ENCODE data around the gene DLK2.

DLK2 gene

DNA sequence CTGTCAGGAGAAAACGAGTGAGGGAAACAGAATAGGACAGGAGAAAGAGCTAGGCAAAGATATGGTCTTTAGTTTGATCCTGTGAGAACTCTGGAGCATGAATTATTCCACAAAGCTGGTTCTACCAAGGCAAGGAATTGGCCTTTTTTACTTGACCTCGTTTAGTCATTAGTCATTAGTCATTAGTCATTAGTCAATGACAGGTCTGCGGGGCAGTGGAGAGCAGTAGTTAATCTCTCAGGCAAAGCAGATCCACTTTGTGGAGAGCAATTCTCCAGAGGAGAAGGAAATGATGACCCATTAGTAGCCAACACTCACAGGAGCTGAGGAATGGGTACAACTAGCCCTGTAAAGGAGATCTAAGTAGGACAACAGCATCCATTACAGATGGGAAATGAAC, 50.0 kb downstream of the DLK2 start:
- no peaks in the 10 kb centered on the region; the same call in 1 of the 2 replicates for H3K27me3 ChIP-seq (ENCODE audit: control insufficient read depth, insufficient read depth, low read length)
- no peak overlapping the region for H3K4me3 ChIP-seq (ENCODE audit: low read depth, low read length)
- H3K36me3 ChIP-seq (ENCODE audit: control insufficient read depth, insufficient read depth, low read length): no peaks in the 10 kb centered on the region
- H3K27ac ChIP-seq (ENCODE audit: low read depth, low read length): no peak overlapping the region
- H3K9ac ChIP-seq (ENCODE audit: low read depth, low read length): no peak overlapping the region
- no peaks in the 10 kb centered on the region for H3K9me3 ChIP-seq (ENCODE audit: control insufficient read depth, insufficient read depth, low read length)
- H3K4me1 ChIP-seq (ENCODE audit: control insufficient read depth, insufficient read depth, low read length): no peaks in the 10 kb centered on the region

DNA sequence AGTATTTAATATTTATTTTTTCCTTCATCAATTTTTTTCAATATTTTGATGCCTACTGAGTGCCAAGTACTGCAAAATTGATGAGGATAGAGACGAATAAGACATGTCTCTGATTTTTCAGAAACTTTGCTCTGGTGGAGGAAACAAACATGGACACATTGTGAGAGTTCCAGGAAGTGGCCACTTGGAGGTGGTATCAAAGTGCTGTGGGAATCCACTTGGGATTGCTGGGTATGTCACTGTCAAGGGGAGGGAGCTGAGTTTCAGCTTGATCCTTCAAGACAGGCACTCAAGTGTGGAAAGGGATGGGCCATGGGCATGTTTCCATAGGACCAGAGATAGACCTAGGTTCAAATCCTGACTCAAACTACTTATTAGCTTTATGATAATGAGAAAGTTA, 52.5 kb downstream of the DLK2 start:
- no peak overlapping the region for H3K27ac ChIP-seq (ENCODE audit: low read depth, low read length)
- H3K4me3 ChIP-seq (ENCODE audit: low read depth, low read length): no peak overlapping the region
- H3K36me3 ChIP-seq (ENCODE audit: control insufficient read depth, insufficient read depth, low read length): no peaks in the 10 kb centered on the region
- no peaks in the 10 kb centered on the region for H3K4me1 ChIP-seq (ENCODE audit: control insufficient read depth, insufficient read depth, low read length)
- H3K9me3 ChIP-seq (ENCODE audit: control insufficient read depth, insufficient read depth, low read length): no peaks in the 10 kb centered on the region
- no peaks in the 10 kb centered on the region; the same call in 1 of the 2 replicates for H3K27me3 ChIP-seq (ENCODE audit: control insufficient read depth, insufficient read depth, low read length)
- H3K9ac ChIP-seq (ENCODE audit: low read depth, low read length): no peak overlapping the region

DNA sequence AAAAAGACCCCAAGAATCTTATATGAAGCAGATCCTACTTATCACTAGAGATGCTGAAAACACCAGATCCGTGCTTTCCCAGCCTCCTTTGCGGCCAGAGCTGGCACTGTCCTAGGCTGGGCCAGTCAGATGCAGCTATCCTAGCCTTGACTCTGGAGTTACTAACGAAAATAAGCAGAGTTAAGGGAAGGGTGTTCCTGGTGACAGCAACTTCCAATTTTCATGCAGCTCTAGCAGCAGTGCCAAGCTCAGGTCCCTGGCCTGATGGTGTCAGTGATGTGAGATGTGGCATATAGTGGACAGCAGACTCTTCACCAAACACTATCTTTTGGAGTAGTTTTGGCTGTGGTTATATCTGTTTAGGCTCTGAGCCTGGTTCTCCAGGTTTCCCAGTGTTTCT, 53.6 kb downstream of the DLK2 start:
- H3K36me3 ChIP-seq (ENCODE audit: control insufficient read depth, insufficient read depth, low read length): no peaks in the 10 kb centered on the region
- no peak overlapping the region for H3K9ac ChIP-seq (ENCODE audit: low read depth, low read length)
- 0 out of 2 replicates have a peak, but pooled peaks cover 1% of the 10 kb centered on the region for H3K4me1 ChIP-seq (ENCODE audit: control insufficient read depth, insufficient read depth, low read length)
- H3K27ac ChIP-seq (ENCODE audit: low read depth, low read length): no peak overlapping the region
- no peaks in the 10 kb centered on the region for H3K9me3 ChIP-seq (ENCODE audit: control insufficient read depth, insufficient read depth, low read length)
- H3K27me3 ChIP-seq (ENCODE audit: control insufficient read depth, insufficient read depth, low read length): no peaks in the 10 kb centered on the region; the same call in 1 of the 2 replicates
- H3K4me3 ChIP-seq (ENCODE audit: low read depth, low read length): no peak overlapping the region

Measured in HUES48 (cell line).